Gastrocnemius medialis (tissue), 4 donors: ENCODE measurements around the gene SLCO3A1.

Experiments used
- CTCF ChIP-seq, 5 experiments: fragments of 450-650 bp in 3 of 5; fragments of 200-600 bp in 2 of 5; sonication (generic) in 2 of 5; IDR thresholded peaks in 4 of 5; conservative IDR thresholded peaks in 1 of 5; 1 replicate in 4 of 5; 2 replicates in 1 of 5; pipeline ENCODE4 v1.5.1; 2016 to 2019; ENCODE audit warnings: antibody characterized with exemption in 5 of 5, mild to moderate bottlenecking in 3 of 5, moderate library complexity in 3 of 5
- POLR2A ChIP-seq, 2 donors: fragments of 450-650 bp; IDR thresholded peaks; one replicate each; pipeline ENCODE4 v1.6.1; 2017; ENCODE audit warnings: antibody characterized with exemption in 2 of 2, mild to moderate bottlenecking in 2 of 2, moderate library complexity in 2 of 2

GRCh38 chr15:92166751-92167405 lies 313.4 kb downstream of the SLCO3A1 start:
- TF ChIP-seq CTCF (IDR thresholded peaks at IDR 0.05 in 4 of 5, conservative IDR thresholded peaks at IDR 0.05 in 1 of 5) (no peak), POLR2A (IDR thresholded peaks at IDR 0.05) (no peak)
